Upper lobe of left lung (tissue), 6 donors: ENCODE results near the gene COL15A1. TPM values are rescaled to one million over a fixed set of nuclear protein-coding genes. Genes with fewer than 3 reads are reported as not detected.

Experiments
- ATAC-seq, 2 donors: fragments of 200-7000 bp; cut with Tn5 transposase; one replicate each; pipeline ENCODE4 v1.9.1; 2022; ENCODE audit warnings: mild to moderate bottlenecking in 2 of 2, moderate library complexity in 2 of 2; ENCODE audit not compliant: low FRiP score in 2 of 2
- DNase-seq, 2 donors: peaks; one replicate each; pipeline ENCODE4 v3.0.0-alpha.2; 2019 to 2020
- H3K27ac ChIP-seq, 4 donors: fragments of 200-600 bp; sonication (generic); one replicate each; pipeline ENCODE4 v1.5.1; 2016 to 2019
- H3K27me3 ChIP-seq, 4 donors: fragments of 200-600 bp; sonication (generic); one replicate each; pipeline ENCODE4 v1.5.1; 2017 to 2019
- H3K36me3 ChIP-seq, 4 donors: fragments of 200-600 bp; sonication (generic); one replicate each; pipeline ENCODE4 v1.5.1; 2016 to 2019
- H3K4me1 ChIP-seq, 4 donors: fragments of 200-600 bp; sonication (generic); one replicate each; pipeline ENCODE4 v1.5.1; 2018 to 2019
- H3K4me3 ChIP-seq, 4 donors: fragments of 200-600 bp; sonication (generic); one replicate each; pipeline ENCODE4 v1.5.1; 2017 to 2019; ENCODE audit warnings: mild to moderate bottlenecking in 2 of 4, moderate library complexity in 1 of 4
- H3K9me3 ChIP-seq, 4 donors: fragments of 200-600 bp; sonication (generic); one replicate each; pipeline ENCODE4 v1.5.1; 2018 to 2019
- CTCF ChIP-seq, 6 experiments: fragments of 450-650 bp in 4 of 6; fragments of 200-600 bp in 2 of 6; sonication (generic) in 2 of 6; IDR thresholded peaks; one replicate each; pipeline ENCODE4 v1.5.1; 2016 to 2019; ENCODE audit warnings: antibody characterized with exemption in 6 of 6
- EP300 ChIP-seq, 4 donors: sonication (generic); formaldehyde crosslinking; IDR thresholded peaks; one replicate each; pipeline ENCODE4 v1.5.1; 2017; ENCODE audit warnings: antibody characterized with exemption in 4 of 4, control low read depth in 2 of 4
- POLR2A ChIP-seq, 4 donors: fragments of 450-650 bp; IDR thresholded peaks; one replicate each; pipeline ENCODE4 v1.5.1; 2016 to 2017; ENCODE audit warnings: antibody characterized with exemption in 4 of 4, mild to moderate bottlenecking in 2 of 4
- POLR2AphosphoS5 ChIP-seq, 2 donors: sonication (generic); formaldehyde crosslinking; IDR thresholded peaks; one replicate each; pipeline ENCODE4 v1.5.1; 2017; ENCODE audit warnings: antibody characterized with exemption in 2 of 2
- WGBS, 2 donors: methylation state at CpG; one replicate each; pipeline ENCODE4 v1.1.5; 2017 to 2018; 5-methylcytosine and 5-hydroxymethylcytosine counted together
- total RNA-seq, 6 donors: library from RNA; depleted of rRNA in 4 of 6; stranded (reverse); fragments of >200 nt in 4 of 6; gene quantifications; one replicate each; pipeline versions ENCODE4 v1.1.0 to v1.2.1, GENCODE V29; 2016 to 2021
- donor health status: DM: no; HTN: no; CAD: no; lungs with moderate emphysema.
- donor health status: DM: no; HTN: yes; CAD: no; lungs with severe emphysema.

The COL15A1 gene
- total RNA-seq, 6 donors from 2014 or later: 1.0 to 17.9 (median 2.7) TPM

GRCh38 chr9:98951967-98952366, 8.3 kb downstream of the COL15A1 start:
- no peak overlapping the region for H3K4me3 ChIP-seq
- H3K27ac ChIP-seq: no peak overlapping the region
- no peaks in the 10 kb centered on the region for H3K27me3 ChIP-seq
- no peaks in the 10 kb centered on the region for H3K36me3 ChIP-seq
- DNase-seq (no peak), ATAC-seq (no peak)
- H3K4me1 ChIP-seq: no peaks in the 10 kb centered on the region
- no peaks in the 10 kb centered on the region for H3K9me3 ChIP-seq
- whole genome bisulfite sequencing, 2 donors: 95 to 96% methylated on average over 1 of the region's 1 CpG
- TF ChIP-seq CTCF (IDR thresholded peaks at IDR 0.05) (no peak), POLR2AphosphoS5 (IDR thresholded peaks at IDR 0.05) (no peak), EP300 (IDR thresholded peaks at IDR 0.05) (no peak), POLR2A (IDR thresholded peaks at IDR 0.05) (no peak)

- WGBS, 2 donors: 89 to 91% methylated on average over 2 of the region's 2 CpGs
- peaks cover 0 to 4% (median 0%) of the 10 kb centered on the region in 4 donors for H3K9me3 ChIP-seq
- H3K27ac ChIP-seq: no peak overlapping the region
- H3K27me3 ChIP-seq: no peaks in the 10 kb centered on the region
- no peaks in the 10 kb centered on the region for H3K36me3 ChIP-seq
- no peak for ATAC-seq
- no peak for DNase-seq
- H3K4me3 ChIP-seq: no peak overlapping the region
- TF ChIP-seq CTCF (IDR thresholded peaks at IDR 0.05): no peak
- TF ChIP-seq POLR2A (IDR thresholded peaks at IDR 0.05): no peak
- TF ChIP-seq POLR2AphosphoS5 (IDR thresholded peaks at IDR 0.05): no peak
- TF ChIP-seq EP300 (IDR thresholded peaks at IDR 0.05): no peak
- H3K4me1 ChIP-seq: no peaks in the 10 kb centered on the region
These were observed 10.0 kb downstream of the COL15A1 start for GRCh38 chr9:98953581-98954243.

- Histone ChIP-seq H3K36me3 (no peaks in the 10 kb centered on the region), H3K4me1 (no peaks in the 10 kb centered on the region), H3K27ac (no peak overlapping the region), H3K27me3 (no peaks in the 10 kb centered on the region), H3K4me3 (no peak overlapping the region), H3K9me3 (peaks cover 0 to 4% (median 0%) of the 10 kb centered on the region in 4 donors)
- DNase-seq (no peak), ATAC-seq (no peak)
- no peak for TF ChIP-seq EP300 (IDR thresholded peaks at IDR 0.05)
- no peak for TF ChIP-seq CTCF (IDR thresholded peaks at IDR 0.05)
- no peak for TF ChIP-seq POLR2AphosphoS5 (IDR thresholded peaks at IDR 0.05)
- no peak for TF ChIP-seq POLR2A (IDR thresholded peaks at IDR 0.05)
- 91 to 93% methylated on average over 2 of the region's 2 CpGs for WGBS, 2 donors
These were observed 10.5 kb downstream of the COL15A1 start for GRCh38 chr9:98954244-98954610.

GRCh38 chr9:98955259-98955658, 11.6 kb downstream of the COL15A1 start:
- ATAC-seq (no peak), DNase-seq (no peak)
- Histone ChIP-seq H3K27ac (no peak overlapping the region), H3K4me1 (no peaks in the 10 kb centered on the region), H3K4me3 (no peak overlapping the region), H3K36me3 (no peaks in the 10 kb centered on the region), H3K9me3 (peaks cover 0 to 4% (median 0%) of the 10 kb centered on the region in 4 donors), H3K27me3 (no peaks in the 10 kb centered on the region)
- 90 to 94% methylated on average over 3 of the region's 3 CpGs for WGBS, 2 donors
- no peak for TF ChIP-seq CTCF (IDR thresholded peaks at IDR 0.05)
- TF ChIP-seq POLR2AphosphoS5 (IDR thresholded peaks at IDR 0.05): no peak
- TF ChIP-seq POLR2A (IDR thresholded peaks at IDR 0.05): no peak
- TF ChIP-seq EP300 (IDR thresholded peaks at IDR 0.05): no peak

- no peak for ATAC-seq
- DNase-seq: no peak
- H3K36me3 ChIP-seq: no peaks in the 10 kb centered on the region
- peaks cover 0 to 4% (median 0%) of the 10 kb centered on the region in 4 donors for H3K9me3 ChIP-seq
- H3K27me3 ChIP-seq: no peaks in the 10 kb centered on the region
- H3K4me1 ChIP-seq: no peaks in the 10 kb centered on the region
- WGBS, 2 donors: 92 to 98% methylated on average over 6 of the region's 6 CpGs
- TF ChIP-seq POLR2A (IDR thresholded peaks at IDR 0.05): no peak
- peak overlapping the region; percentile 18 to 43 (median 29) for H3K27ac ChIP-seq
- H3K4me3 ChIP-seq: no peak overlapping the region
These were observed 14.1 kb downstream of the COL15A1 start for GRCh38 chr9:98957826-98958225.
